ENCODE results near the gene STARD3. TPM values are rescaled to one million over a fixed set of nuclear protein-coding genes. Genes with fewer than 3 reads are reported as not detected.

The STARD3 gene
- total RNA-seq, 1 experiment from 2014 or later, result 30.1 TPM

DNA sequence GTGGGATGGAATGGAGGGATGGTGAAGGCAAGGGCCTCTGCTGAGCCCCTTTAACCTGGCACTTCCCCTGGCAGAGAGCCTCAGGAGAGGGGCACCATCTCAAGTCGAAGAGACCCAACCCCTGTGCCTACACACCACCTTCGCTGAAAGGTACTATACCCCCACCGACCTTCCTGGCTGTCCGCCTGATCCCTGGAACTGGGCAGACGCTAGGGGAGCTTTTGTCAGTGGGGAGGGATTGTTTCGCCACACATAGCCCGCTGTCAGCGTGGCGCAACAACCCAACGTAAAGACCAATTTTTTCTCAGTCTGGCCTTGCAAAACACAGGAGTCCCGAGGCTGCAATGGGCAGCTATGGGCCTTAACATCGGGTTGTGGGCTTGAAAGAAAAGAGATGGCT is 7.0 kb upstream of the STARD3 start:
- peaks cover 3% of the 10 kb centered on the region for H3K4me1 Mint-ChIP-seq (ENCODE audit: insufficient read depth, unreplicated experiment)
- no peak overlapping the region for H3K4me3 Mint-ChIP-seq (ENCODE audit: unreplicated experiment)
- H3K27ac Mint-ChIP-seq (ENCODE audit: low read depth, unreplicated experiment), result no peak overlapping the region
- no TSS peak for BruUV-seq (replicated peaks)
- H3K9me3 Mint-ChIP-seq (ENCODE audit: unreplicated experiment), result no peaks in the 10 kb centered on the region
- H3K36me3 Mint-ChIP-seq (ENCODE audit: insufficient read depth, unreplicated experiment), result no peaks in the 10 kb centered on the region
- DNase-seq (ENCODE audit: unreplicated experiment), result peak; percentile 27
- TF ChIP-seq, protein P1, sequence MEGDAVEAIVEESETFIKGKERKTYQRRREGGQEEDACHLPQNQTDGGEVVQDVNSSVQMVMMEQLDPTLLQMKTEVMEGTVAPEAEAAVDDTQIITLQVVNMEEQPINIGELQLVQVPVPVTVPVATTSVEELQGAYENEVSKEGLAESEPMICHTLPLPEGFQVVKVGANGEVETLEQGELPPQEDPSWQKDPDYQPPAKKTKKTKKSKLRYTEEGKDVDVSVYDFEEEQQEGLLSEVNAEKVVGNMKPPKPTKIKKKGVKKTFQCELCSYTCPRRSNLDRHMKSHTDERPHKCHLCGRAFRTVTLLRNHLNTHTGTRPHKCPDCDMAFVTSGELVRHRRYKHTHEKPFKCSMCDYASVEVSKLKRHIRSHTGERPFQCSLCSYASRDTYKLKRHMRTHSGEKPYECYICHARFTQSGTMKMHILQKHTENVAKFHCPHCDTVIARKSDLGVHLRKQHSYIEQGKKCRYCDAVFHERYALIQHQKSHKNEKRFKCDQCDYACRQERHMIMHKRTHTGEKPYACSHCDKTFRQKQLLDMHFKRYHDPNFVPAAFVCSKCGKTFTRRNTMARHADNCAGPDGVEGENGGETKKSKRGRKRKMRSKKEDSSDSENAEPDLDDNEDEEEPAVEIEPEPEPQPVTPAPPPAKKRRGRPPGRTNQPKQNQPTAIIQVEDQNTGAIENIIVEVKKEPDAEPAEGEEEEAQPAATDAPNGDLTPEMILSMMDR (IDR thresholded peaks at IDR 0.05; ENCODE audit: unreplicated experiment), result no peak
- intact Hi-C loops (cut with micrococcal nuclease), result no loop called here
- peaks cover 37% of the 10 kb centered on the region for H3K27me3 Mint-ChIP-seq (ENCODE audit: insufficient read depth, unreplicated experiment)
- CTCF ChIA-PET, result interaction anchor here (0.7 to 2.2 kb wide), 4 partner anchors 10 to 1304 kb away, joined by 3 to 13 read pairs (median 4); partner anchors contain the start of gene MIEN1
- POLR2A ChIA-PET, result interaction anchor here (0.6 kb wide), 1 partner anchor 8 kb away, joined by 3 read pairs; no protein-coding TSS in a partner anchor

GRCh38 chr17:39631403-39631802 is 5.5 kb upstream of the STARD3 start:
- H3K27me3 Mint-ChIP-seq (ENCODE audit: insufficient read depth, unreplicated experiment), result peaks cover 27% of the 10 kb centered on the region
- DNase-seq (ENCODE audit: unreplicated experiment), result peak; percentile 53
- H3K27ac Mint-ChIP-seq (ENCODE audit: low read depth, unreplicated experiment), result no peak overlapping the region
- no peaks in the 10 kb centered on the region for H3K9me3 Mint-ChIP-seq (ENCODE audit: unreplicated experiment)
- no TSS peak for BruUV-seq (replicated peaks)
- CTCF ChIA-PET, result interaction anchor here (0.6 to 9.9 kb wide), 5 partner anchors 10 to 279 kb away, joined by 3 to 146 read pairs (median 4); no protein-coding TSS in a partner anchor
- TF ChIP-seq, protein P1 (IDR thresholded peaks at IDR 0.05; ENCODE audit: unreplicated experiment), result no peak
- H3K4me1 Mint-ChIP-seq (ENCODE audit: insufficient read depth, unreplicated experiment), result no peaks in the 10 kb centered on the region
- POLR2A ChIA-PET, result interaction anchor here (1.5 kb wide), 1 partner anchor 13 kb away, joined by 3 read pairs; no protein-coding TSS in a partner anchor
- H3K4me3 Mint-ChIP-seq (ENCODE audit: unreplicated experiment), result no peak overlapping the region
- no peaks in the 10 kb centered on the region for H3K36me3 Mint-ChIP-seq (ENCODE audit: insufficient read depth, unreplicated experiment)
- intact Hi-C loops (cut with micrococcal nuclease), result no loop called here

DNA sequence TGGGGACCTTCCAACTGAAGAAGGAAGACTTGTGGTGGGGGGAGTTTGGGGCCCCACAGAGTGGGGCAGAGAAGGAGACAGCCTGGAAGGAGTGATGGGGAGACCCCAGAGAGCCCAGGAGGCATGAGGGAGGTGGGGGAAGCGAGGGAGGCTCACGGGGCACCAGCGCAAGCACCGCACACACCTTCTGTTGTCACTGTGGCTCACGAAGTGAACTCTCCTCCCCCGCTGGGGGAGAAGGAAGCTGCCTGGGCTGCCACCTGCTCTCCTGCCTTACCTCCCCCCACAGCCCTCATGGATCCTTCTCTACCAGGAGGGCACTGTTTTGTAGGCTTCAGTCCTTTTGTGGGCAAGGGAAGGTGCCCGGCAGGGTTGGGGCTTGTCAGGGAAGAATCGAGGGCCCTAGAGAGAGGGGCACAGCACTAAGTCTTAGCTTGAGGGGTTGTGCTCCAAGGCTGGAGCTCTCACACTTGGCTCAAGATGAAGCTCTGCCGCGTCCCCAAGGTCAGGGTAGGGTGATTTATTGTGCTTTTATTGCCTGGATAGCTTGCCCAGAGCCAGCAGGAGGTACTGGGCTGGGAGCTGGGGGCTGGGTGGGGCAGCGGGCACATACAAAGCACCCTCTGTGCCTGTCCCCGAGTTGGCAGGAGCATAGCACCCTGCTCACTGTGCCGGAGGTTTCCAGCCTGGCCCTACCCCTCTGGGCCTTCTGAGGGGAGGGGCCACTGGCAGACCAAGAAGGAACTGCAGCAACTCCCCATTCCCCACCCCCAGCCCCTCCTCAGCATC is 4.6 kb upstream of the STARD3 start:
- ChIA-PET POLR2A (interaction anchor here (1.1 kb wide), 1 partner anchor 57 kb away, joined by 4 read pairs; no protein-coding TSS in a partner anchor), CTCF (interaction anchor here (0.5 to 9.9 kb wide), 4 partner anchors 11 to 443 kb away, joined by 3 to 146 read pairs (median 4); no protein-coding TSS in a partner anchor)
- H3K4me1 Mint-ChIP-seq (ENCODE audit: insufficient read depth, unreplicated experiment), result no peaks in the 10 kb centered on the region
- H3K36me3 Mint-ChIP-seq (ENCODE audit: insufficient read depth, unreplicated experiment), result no peaks in the 10 kb centered on the region
- no TSS peak for BruUV-seq (replicated peaks)
- H3K9me3 Mint-ChIP-seq (ENCODE audit: unreplicated experiment), result no peaks in the 10 kb centered on the region
- TF ChIP-seq, protein P1 (IDR thresholded peaks at IDR 0.05; ENCODE audit: unreplicated experiment), result no peak
- peaks cover 22% of the 10 kb centered on the region for H3K27me3 Mint-ChIP-seq (ENCODE audit: insufficient read depth, unreplicated experiment)
- no peak for DNase-seq (ENCODE audit: unreplicated experiment)
- H3K4me3 Mint-ChIP-seq (ENCODE audit: unreplicated experiment), result no peak overlapping the region
- intact Hi-C loops (cut with micrococcal nuclease), result no loop called here
- H3K27ac Mint-ChIP-seq (ENCODE audit: low read depth, unreplicated experiment), result no peak overlapping the region

GRCh38 chr17:39633570-39634183 is 3.3 kb upstream of the STARD3 start:
- ChIA-PET CTCF (interaction anchor here (0.7 to 9.9 kb wide), 11 partner anchors 12 to 133 kb away, joined by 3 to 146 read pairs (median 4); partner anchors contain the start of gene ERBB2), POLR2A (interaction anchor here (0.5 to 1.0 kb wide), 3 partner anchors 8 to 15 kb away, joined by 3 to 4 read pairs (median 3); no protein-coding TSS in a partner anchor)
- H3K9me3 Mint-ChIP-seq (ENCODE audit: unreplicated experiment), result no peaks in the 10 kb centered on the region
- no peak overlapping the region for H3K27ac Mint-ChIP-seq (ENCODE audit: low read depth, unreplicated experiment)
- BruUV-seq (replicated peaks), result no TSS peak
- H3K4me1 Mint-ChIP-seq (ENCODE audit: insufficient read depth, unreplicated experiment), result peaks cover 13% of the 10 kb centered on the region
- no peak for DNase-seq (ENCODE audit: unreplicated experiment)
- no peaks in the 10 kb centered on the region for H3K36me3 Mint-ChIP-seq (ENCODE audit: insufficient read depth, unreplicated experiment)
- peaks cover 22% of the 10 kb centered on the region for H3K27me3 Mint-ChIP-seq (ENCODE audit: insufficient read depth, unreplicated experiment)
- intact Hi-C loops (cut with micrococcal nuclease), result no loop called here
- TF ChIP-seq, protein P1 (IDR thresholded peaks at IDR 0.05; ENCODE audit: unreplicated experiment), result no peak
- no peak overlapping the region for H3K4me3 Mint-ChIP-seq (ENCODE audit: unreplicated experiment)
